Left ventricle myocardium inferior (tissue), 1 donor: ENCODE results near the gene SLC22A14. TPM values are rescaled to one million over a fixed set of nuclear protein-coding genes. Genes with fewer than 3 reads are reported as not detected.

Experiments used
- DNase-seq: peaks from one replicate; pipeline ENCODE4 v3.0.0-alpha.2; 2020
- H3K27ac ChIP-seq: fragments of 200-600 bp; replicated peaks from 2 replicates; pipeline ENCODE4 v1.8.0; 2021
- H3K27me3 ChIP-seq: fragments of 200-600 bp; 2 replicates; pipeline ENCODE4 v1.8.0; 2021; ENCODE audit warnings: low read depth
- H3K36me3 ChIP-seq: fragments of 200-600 bp; 2 replicates; pipeline ENCODE4 v1.8.0; 2021
- H3K4me1 ChIP-seq: fragments of 200-600 bp; 2 replicates; pipeline ENCODE4 v1.8.0; 2021
- H3K4me3 ChIP-seq: fragments of 200-600 bp; 2 replicates; pipeline ENCODE4 v1.8.0; 2021; ENCODE audit warnings: mild to moderate bottlenecking, moderate library complexity
- H3K9me3 ChIP-seq: fragments of 200-600 bp; replicated peaks from 2 replicates; pipeline ENCODE4 v1.8.0; 2021
- intact Hi-C: fragments of 100-400 bp; cut with micrococcal nuclease; formaldehyde crosslinking; loops from one replicate; pipeline ENCODE4 v1.11.0; 2022
- total RNA-seq: library from RNA; stranded (reverse); fragmentation: NEBNext Ultra II Directional; extraction: Animal tissue kit (Norgen Biotek cat#: 25700); gene quantifications from one replicate; pipeline ENCODE4 v1.2.1, GENCODE V29; 2021
- TF ChIP-seq, protein P1 (sequence below): fragments of 200-600 bp; IDR thresholded peaks from 2 replicates; pipeline ENCODE4 v1.8.0; 2021; ENCODE audit warnings: antibody characterized with exemption, mild to moderate bottlenecking, borderline replicate concordance
- donor health status: DM: no; HTN: yes; CAD: no; lungs with severe emphysema.

SLC22A14 gene
- total RNA-seq, 1 donor from 2014 or later, result not detected

DNA sequence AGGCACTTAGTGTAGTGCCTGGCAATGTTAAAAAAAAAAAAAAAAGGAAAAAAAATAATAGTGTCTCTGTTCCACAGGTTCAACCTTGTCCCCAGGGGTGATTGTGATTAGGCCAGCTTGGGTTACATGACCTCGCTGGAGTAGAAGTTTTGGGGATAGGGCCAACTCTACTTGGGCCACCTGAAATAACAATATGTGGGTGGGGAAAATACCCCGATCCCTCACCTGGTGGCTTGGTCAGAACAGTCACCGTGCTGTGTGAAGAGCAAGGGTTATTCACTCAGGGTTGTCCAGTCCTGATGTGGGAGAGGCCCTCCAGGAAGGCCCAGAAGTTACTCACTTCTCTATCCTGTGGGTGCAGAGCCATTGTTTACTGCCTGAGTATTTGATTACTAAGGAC, 84.0 kb downstream of the SLC22A14 start:
- H3K27me3 ChIP-seq, result no peaks in the 10 kb centered on the region
- no peaks in the 10 kb centered on the region for H3K9me3 ChIP-seq
- intact Hi-C loops, result no loop called here
- no peak for DNase-seq
- no peak overlapping the region for H3K4me3 ChIP-seq
- H3K36me3 ChIP-seq, result peaks cover 10% of the 10 kb centered on the region
- no peaks in the 10 kb centered on the region for H3K4me1 ChIP-seq
- TF ChIP-seq, protein P1, sequence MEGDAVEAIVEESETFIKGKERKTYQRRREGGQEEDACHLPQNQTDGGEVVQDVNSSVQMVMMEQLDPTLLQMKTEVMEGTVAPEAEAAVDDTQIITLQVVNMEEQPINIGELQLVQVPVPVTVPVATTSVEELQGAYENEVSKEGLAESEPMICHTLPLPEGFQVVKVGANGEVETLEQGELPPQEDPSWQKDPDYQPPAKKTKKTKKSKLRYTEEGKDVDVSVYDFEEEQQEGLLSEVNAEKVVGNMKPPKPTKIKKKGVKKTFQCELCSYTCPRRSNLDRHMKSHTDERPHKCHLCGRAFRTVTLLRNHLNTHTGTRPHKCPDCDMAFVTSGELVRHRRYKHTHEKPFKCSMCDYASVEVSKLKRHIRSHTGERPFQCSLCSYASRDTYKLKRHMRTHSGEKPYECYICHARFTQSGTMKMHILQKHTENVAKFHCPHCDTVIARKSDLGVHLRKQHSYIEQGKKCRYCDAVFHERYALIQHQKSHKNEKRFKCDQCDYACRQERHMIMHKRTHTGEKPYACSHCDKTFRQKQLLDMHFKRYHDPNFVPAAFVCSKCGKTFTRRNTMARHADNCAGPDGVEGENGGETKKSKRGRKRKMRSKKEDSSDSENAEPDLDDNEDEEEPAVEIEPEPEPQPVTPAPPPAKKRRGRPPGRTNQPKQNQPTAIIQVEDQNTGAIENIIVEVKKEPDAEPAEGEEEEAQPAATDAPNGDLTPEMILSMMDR, result no peak
- H3K27ac ChIP-seq, result no peak overlapping the region

DNA sequence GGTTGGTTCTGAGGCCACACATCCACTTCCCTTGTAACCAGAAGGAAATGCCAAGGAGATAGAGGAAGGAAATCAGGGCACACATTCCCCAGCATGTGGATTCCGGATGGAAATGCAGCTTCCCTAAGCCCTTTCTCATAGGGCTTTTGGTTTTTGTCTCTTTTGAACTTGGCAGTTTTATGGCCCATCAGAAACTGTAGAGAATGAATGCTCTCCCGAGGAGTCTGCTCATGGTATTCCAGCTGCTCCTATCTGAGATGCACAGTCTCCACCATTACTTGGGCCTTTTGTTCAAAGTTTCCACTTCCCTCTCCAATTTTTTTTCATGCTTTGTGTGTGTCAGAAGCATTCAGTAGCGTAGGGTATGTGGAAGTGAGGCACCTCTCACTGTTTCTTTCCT, 85.7 kb downstream of the SLC22A14 start:
- DNase-seq, result no peak
- Histone ChIP-seq H3K27ac (no peak overlapping the region), H3K9me3 (no peaks in the 10 kb centered on the region), H3K36me3 (peaks cover 10% of the 10 kb centered on the region), H3K27me3 (no peaks in the 10 kb centered on the region), H3K4me1 (no peaks in the 10 kb centered on the region), H3K4me3 (no peak overlapping the region)
- TF ChIP-seq, protein P1, result no peak
- intact Hi-C loops, result no loop called here

Other genes starting within 250 kb of the SLC22A14 start
- gene DLEC1, start 243.1 kb upstream of the SLC22A14 start, total RNA-seq, result 0.08 TPM
- gene ACAA1, start 145.2 kb upstream of the SLC22A14 start, total RNA-seq, result 120 TPM
- 6.9 TPM for gene MYD88, start 143.6 kb upstream of the SLC22A14 start, total RNA-seq
- gene OXSR1, start 116.8 kb upstream of the SLC22A14 start, total RNA-seq, result 22.9 TPM
- not detected for gene SLC22A13, start 16.5 kb upstream of the SLC22A14 start, total RNA-seq
- 0.91 TPM for gene XYLB, start 64.5 kb downstream of the SLC22A14 start, total RNA-seq
- gene ACVR2B, start 171.6 kb downstream of the SLC22A14 start, total RNA-seq, result 5.5 TPM
- gene EXOG, start 214.0 kb downstream of the SLC22A14 start, total RNA-seq, result 27.9 TPM